GM12878 (cell line): ENCODE results near the gene THSD4. TPM values are rescaled to one million over a fixed set of nuclear protein-coding genes. Genes with fewer than 3 reads are reported as not detected.

Experiments
- ATAC-seq: fragments of 200-7000 bp; cut with Tn5 transposase; 3 replicates; pipeline ENCODE4 v1.9.1; 2020; ENCODE audit warnings: mild to moderate bottlenecking, moderate library complexity
- BruUV-seq: library from RNA; stranded (reverse); fragments of 400-500 nt; replicated peaks from 2 replicates; lab custom pipeline; 2021; lab: Mats Ljungman, UMichigan
- CTCF ChIA-PET: fragments of 300-600 bp; sonication (Branson Sonifier 250); formaldehyde crosslinking; extraction: SDS; loops from one replicate; lab custom pipeline; 2021; ENCODE audit warnings: inconsistent platforms; lab: Yijun Ruan, JAX
- POLR2A ChIA-PET: fragments of 350-600 bp; formaldehyde crosslinking; extraction: SDS; loops from one replicate; lab custom pipeline; 2021; ENCODE audit warnings: inconsistent platforms; lab: Charles Lee
- RAD21 ChIA-PET: fragments of 300-600 bp; sonication (Branson Sonifier 250); formaldehyde crosslinking; loops from one replicate; lab custom pipeline; 2023; ENCODE audit warnings: antibody characterized with exemption; ENCODE audit not compliant: unreplicated experiment; lab: Charles Lee
- SMC1A ChIA-PET: fragments of 300-600 bp; sonication (Branson Sonifier 250); formaldehyde crosslinking; loops from one replicate; lab custom pipeline; 2023; ENCODE audit not compliant: unreplicated experiment, uncharacterized antibody; lab: Charles Lee
- DNase-seq: peaks from one replicate; pipeline ENCODE4 v3.0.0-alpha.2; 2011; ENCODE audit warnings: low read depth, low spot score
- FAIRE-seq: peaks from 3 replicates; lab custom pipeline; 2011; peaks lifted over from hg19 to GRCh38; lab: Jason Lieb, UNC
- H2AFZ ChIP-seq: 2 replicates; pipeline ENCODE4 v1.6.0; 2011; ENCODE audit warnings: low read depth, low read length, control low read depth; ENCODE audit not compliant: control insufficient read depth
- H3K27ac ChIP-seq: 2 replicates; pipeline ENCODE4 v1.5.1; 2011; ENCODE audit warnings: control low read depth; ENCODE audit not compliant: control insufficient read depth, insufficient read depth
- H3K27me3 ChIP-seq, 2 experiments: replicated peaks in 1 of 2; 2 replicates each; pipeline versions ENCODE4 v1.6.0 to v1.6.1; 2011; ENCODE audit warnings: low read length in 1 of 2; ENCODE audit not compliant: control insufficient read depth in 2 of 2, insufficient read depth in 2 of 2
- H3K36me3 ChIP-seq, 2 experiments: 2 replicates each; pipeline ENCODE4 v1.5.1; 2011; ENCODE audit warnings: low read length in 1 of 2; ENCODE audit not compliant: control insufficient read depth in 2 of 2, insufficient read depth in 2 of 2
- H3K4me1 ChIP-seq: 2 replicates; pipeline ENCODE4 v1.6.1; 2011; ENCODE audit warnings: mild to moderate bottlenecking, low read length, moderate library complexity, mixed read lengths; ENCODE audit not compliant: control insufficient read depth, insufficient read depth
- H3K4me2 ChIP-seq: 2 replicates; pipeline ENCODE4 v1.6.0; 2011; ENCODE audit warnings: control low read depth; ENCODE audit not compliant: control insufficient read depth, insufficient read depth
- H3K4me3 ChIP-seq: fragments of 200-600 bp; sonication (generic); 2 replicates; pipeline ENCODE4 v1.5.1; 2016
- H3K79me2 ChIP-seq: 2 replicates; pipeline ENCODE4 v1.6.0; 2011; ENCODE audit warnings: low read length; ENCODE audit not compliant: control insufficient read depth, insufficient read depth
- H3K9ac ChIP-seq: 2 replicates; pipeline ENCODE4 v1.8.0; 2011; ENCODE audit warnings: low read length, control low read depth, mixed read lengths; ENCODE audit not compliant: control insufficient read depth, insufficient read depth
- H3K9me3 ChIP-seq: replicated peaks from 3 replicates; pipeline ENCODE4 v1.5.1; 2011; ENCODE audit warnings: mild to moderate bottlenecking, low read length; ENCODE audit not compliant: control insufficient read depth, insufficient read depth
- H4K20me1 ChIP-seq: 2 replicates; pipeline ENCODE4 v1.6.0; 2011; ENCODE audit not compliant: control insufficient read depth, insufficient read depth
- CHD2 ChIP-seq: IDR thresholded peaks from 2 replicates; pipeline ENCODE4 v1.6.1; 2011; ENCODE audit warnings: low read depth, low read length, improper control_type of control experiment, borderline replicate concordance
- CREM ChIP-seq: IDR thresholded peaks from 2 replicates; pipeline ENCODE4 v1.6.1; 2014; ENCODE audit warnings: antibody characterized with exemption, low read depth
- CTCF ChIP-seq, 3 experiments: IDR thresholded peaks in 2 of 3; conservative IDR thresholded peaks in 1 of 3; 2 replicates each; pipeline ENCODE4 v1.5.1; 2011; ENCODE audit warnings: low read depth in 3 of 3, low read length in 3 of 3, mild to moderate bottlenecking in 3 of 3, control low read depth in 2 of 3, moderate library complexity in 2 of 3, inconsistent platforms in 1 of 3, mixed read lengths in 1 of 3; ENCODE audit not compliant: control insufficient read depth in 2 of 3, insufficient read depth in 1 of 3; ENCODE audit errors: extremely low read depth in 1 of 3
- GATAD2B ChIP-seq: fragments of 450-650 bp; conservative IDR thresholded peaks from 2 replicates; pipeline ENCODE4 v1.6.1; 2017; ENCODE audit warnings: low read depth, mild to moderate bottlenecking, moderate library complexity
- KDM1A ChIP-seq: fragments of 200-600 bp; sonication (generic); IDR thresholded peaks from 2 replicates; pipeline ENCODE4 v1.6.1; 2016; ENCODE audit warnings: borderline replicate concordance
- MEF2B ChIP-seq: fragments of 450-650 bp; IDR thresholded peaks from 2 replicates; pipeline ENCODE4 v1.6.1; 2018; ENCODE audit warnings: mild to moderate bottlenecking, moderate library complexity; ENCODE audit not compliant: partially characterized antibody, poor library complexity, severe bottlenecking
- RAD21 ChIP-seq: IDR thresholded peaks from 2 replicates; pipeline ENCODE4 v1.6.1; 2011; ENCODE audit warnings: mild to moderate bottlenecking, low read depth, low read length, moderate library complexity; ENCODE audit not compliant: insufficient read depth
- USF2 ChIP-seq: IDR thresholded peaks from 2 replicates; pipeline ENCODE4 v1.6.1; 2011; ENCODE audit warnings: low read depth, low read length, improper control_type of control experiment, borderline replicate concordance
- ZBTB11 ChIP-seq: fragments of 450-650 bp; formaldehyde crosslinking; IDR thresholded peaks from 2 replicates; pipeline ENCODE4 v1.5.0; 2022; ENCODE audit warnings: mild to moderate bottlenecking, missing genetic modification characterization
- ZBTB33 ChIP-seq: fragments of 450-650 bp; IDR thresholded peaks from 2 replicates; pipeline ENCODE4 v1.6.1; 2017; ENCODE audit warnings: mild to moderate bottlenecking
- ZNF592 ChIP-seq: fragments of 450-650 bp; IDR thresholded peaks from 2 replicates; pipeline ENCODE4 v1.6.1; 2017; ENCODE audit warnings: mild to moderate bottlenecking, moderate library complexity
- WGBS: methylation state at CpG from one replicate; pipeline ENCODE4 v1.1.6; 2016; ENCODE audit warnings: low lambda C conversion rate; ENCODE audit not compliant: insufficient replicate concordance, insufficient coverage; ENCODE audit errors: missing lambda C conversion rate; 5-methylcytosine and 5-hydroxymethylcytosine counted together
- in situ Hi-C: fragments of 300-500 bp; cut with MboI; formaldehyde crosslinking; loops from 9 replicates; pipeline ENCODE4 v1.14.3; 2018; ENCODE audit warnings: mixed read lengths
- intact Hi-C: fragments of 100-400 bp; cut with micrococcal nuclease; formaldehyde crosslinking; loops from one replicate; pipeline ENCODE4 v1.14.2; 2022; ENCODE audit not compliant: unreplicated experiment
- polyA plus RNA-seq, 11 experiments: library from polyadenylated mRNA; depleted of rRNA in 4 of 11; unstranded in 6 of 11; stranded (reverse) in 5 of 11; fragments of >200 nt; fragmentation: Nextera tagmentation in 4 of 11; fragmentation: Illumina TruSeq in 1 of 11; extraction: Ambion mirVana in 4 of 11; extraction: Trizol in 1 of 11; gene quantifications; 1 replicate in 1 of 11; 2 replicates in 10 of 11; pipeline versions ENCODE4 v1.2.1 to v1.2.3, GENCODE V29; 2011 to 2016; ENCODE audit warnings: inconsistent platforms in 2 of 11, missing spikeins in 2 of 11, low read depth in 1 of 11
- total RNA-seq, 4 experiments: library from RNA; depleted of rRNA in 3 of 4; stranded (reverse); fragments of >200 nt in 3 of 4; fragmentation: Illumina TruSeq in 1 of 4; extraction: Trizol in 1 of 4; gene quantifications; 2 replicates each; pipeline versions ENCODE4 v1.2.1 to v1.2.3, GENCODE V29; 2013 to 2021

The THSD4 gene
- total and polyA plus RNA-seq, 10 of the 15 experiments (the other 5 are each of a cell fraction or from before 2014, with no cell fraction given) = 0.04 to 0.13 (median 0.05) TPM; not detected in 7

- in situ Hi-C loops (no loop called here), intact Hi-C loops (no loop called here)
- ChIA-PET CTCF (no interaction called here), POLR2A (interaction anchor here (0.6 kb wide), 1 partner anchor 804 kb away, joined by 3 read pairs; no protein-coding TSS in a partner anchor), RAD21 (no interaction called here), SMC1A (no interaction called here)
- Histone ChIP-seq H3K9ac (no peak overlapping the region), H3K79me2 (no peaks in the 10 kb centered on the region), H3K27me3 (no peaks in the 10 kb centered on the region), H4K20me1 (no peaks in the 10 kb centered on the region), H2AFZ (no peak overlapping the region), H3K9me3 (no peaks in the 10 kb centered on the region), H3K4me3 (no peak overlapping the region), H3K27ac (no peak overlapping the region), H3K36me3 (no peaks in the 10 kb centered on the region), H3K4me2 (no peak overlapping the region), H3K4me1 (no peaks in the 10 kb centered on the region)
- FAIRE-seq (no peak), ATAC-seq (no peak), DNase-seq (no peak)
- BruUV-seq = no TSS peak
- 40% methylated on average over 5 of the region's 5 CpGs for WGBS
- TF ChIP-seq ZBTB11 (CRISPR knock-in tag) = no peak
- no peak for TF ChIP-seq KDM1A
- no peak for TF ChIP-seq USF2
- no peak for TF ChIP-seq MEF2B
- TF ChIP-seq CTCF (IDR thresholded peaks at IDR 0.05 in 2 of 3, conservative IDR thresholded peaks at IDR 0.05 in 1 of 3; ENCODE audit: control insufficient read depth in 2 of 3, extremely low read depth in 1 of 3, insufficient read depth in 1 of 3, low read depth in 3 of 3, low read length in 3 of 3) = no peak
- TF ChIP-seq GATAD2B = no peak
- TF ChIP-seq CHD2 = no peak
- TF ChIP-seq ZNF592 = no peak
- TF ChIP-seq CREM = no peak
- no peak for TF ChIP-seq RAD21
- no peak for TF ChIP-seq ZBTB33
Observed at GRCh38 chr15:71066983-71067382, 48.3 kb upstream of the THSD4 start.
